Measurements from ENCODE around the gene SLAMF9. TPM values are rescaled to one million over a fixed set of nuclear protein-coding genes. Genes with fewer than 3 reads are reported as not detected.

SLAMF9 gene
- total RNA-seq, 1 donor from 2014 or later: not detected

- Histone ChIP-seq H3K9me3 (replicated peaks) (no peaks in the 10 kb centered on the region), H3K27me3 (ENCODE audit: low read depth) (peaks cover 5% of the 10 kb centered on the region), H3K4me3 (no peak overlapping the region), H3K27ac (replicated peaks) (no peak overlapping the region), H3K4me1 (peaks cover 8% of the 10 kb centered on the region), H3K36me3 (no peaks in the 10 kb centered on the region)
- intact Hi-C loops (cut with micrococcal nuclease): no loop called here
- no peak for TF ChIP-seq CTCF (IDR thresholded peaks at IDR 0.05; ENCODE audit: borderline replicate concordance)
- DNase-seq: no peak
These were observed 33.1 kb upstream of the SLAMF9 start for GRCh38 chr1:159987186-159987585.

- no peak for TF ChIP-seq CTCF (IDR thresholded peaks at IDR 0.05; ENCODE audit: borderline replicate concordance)
- Histone ChIP-seq H3K4me1 (peaks cover 2% of the 10 kb centered on the region), H3K27ac (replicated peaks) (no peak overlapping the region), H3K27me3 (ENCODE audit: low read depth) (peaks cover 5% of the 10 kb centered on the region), H3K4me3 (no peak overlapping the region), H3K9me3 (replicated peaks) (no peaks in the 10 kb centered on the region), H3K36me3 (no peaks in the 10 kb centered on the region)
- DNase-seq: no peak
- intact Hi-C loops (cut with micrococcal nuclease): no loop called here
These were observed 32.5 kb upstream of the SLAMF9 start for GRCh38 chr1:159986531-159986930.

GRCh38 chr1:159986093-159986492, 32.1 kb upstream of the SLAMF9 start:
- Histone ChIP-seq H3K4me1 (no peaks in the 10 kb centered on the region), H3K27ac (replicated peaks) (no peak overlapping the region), H3K4me3 (no peak overlapping the region), H3K27me3 (ENCODE audit: low read depth) (peaks cover 5% of the 10 kb centered on the region), H3K9me3 (replicated peaks) (no peaks in the 10 kb centered on the region), H3K36me3 (no peaks in the 10 kb centered on the region)
- intact Hi-C loops (cut with micrococcal nuclease): no loop called here
- DNase-seq: no peak
- TF ChIP-seq CTCF (IDR thresholded peaks at IDR 0.05; ENCODE audit: borderline replicate concordance): no peak

- intact Hi-C loops (cut with micrococcal nuclease): no loop called here
- Histone ChIP-seq H3K4me1 (no peaks in the 10 kb centered on the region), H3K27me3 (ENCODE audit: low read depth) (peaks cover 5% of the 10 kb centered on the region), H3K36me3 (no peaks in the 10 kb centered on the region), H3K9me3 (replicated peaks) (no peaks in the 10 kb centered on the region), H3K27ac (replicated peaks) (no peak overlapping the region), H3K4me3 (no peak overlapping the region)
- DNase-seq: no peak
- TF ChIP-seq CTCF (IDR thresholded peaks at IDR 0.05; ENCODE audit: borderline replicate concordance): no peak
These were observed 31.4 kb upstream of the SLAMF9 start for GRCh38 chr1:159985473-159985872.

- Histone ChIP-seq H3K36me3 (no peaks in the 10 kb centered on the region), H3K4me3 (no peak overlapping the region), H3K27ac (replicated peaks) (no peak overlapping the region), H3K9me3 (replicated peaks) (no peaks in the 10 kb centered on the region), H3K4me1 (no peaks in the 10 kb centered on the region), H3K27me3 (ENCODE audit: low read depth) (peaks cover 5% of the 10 kb centered on the region)
- no peak for TF ChIP-seq CTCF (IDR thresholded peaks at IDR 0.05; ENCODE audit: borderline replicate concordance)
- no peak for DNase-seq
- intact Hi-C loops (cut with micrococcal nuclease): no loop called here
These were observed 29.6 kb upstream of the SLAMF9 start for GRCh38 chr1:159983681-159984080.

- no peak for TF ChIP-seq CTCF (IDR thresholded peaks at IDR 0.05; ENCODE audit: borderline replicate concordance)
- intact Hi-C loops (cut with micrococcal nuclease): no loop called here
- DNase-seq: no peak
These were observed 28.2 kb upstream of the SLAMF9 start for GRCh38 chr1:159982280-159982679.

More at GRCh38 chr1:159982280-159982679, 28.2 kb upstream of the SLAMF9 start:
- Histone ChIP-seq H3K4me3 (no peak overlapping the region), H3K4me1 (no peaks in the 10 kb centered on the region), H3K9me3 (replicated peaks) (no peaks in the 10 kb centered on the region), H3K36me3 (no peaks in the 10 kb centered on the region), H3K27me3 (ENCODE audit: low read depth) (peaks cover 8% of the 10 kb centered on the region), H3K27ac (replicated peaks) (no peak overlapping the region)
